H1 (cell line): ENCODE measurements around the gene FTSJ3.

Source experiments
- ATF2 ChIP-seq: IDR thresholded peaks from 2 replicates; pipeline ENCODE4 v1.6.1; 2012; ENCODE audit warnings: low read length, inconsistent platforms
- CTCF ChIP-seq, 3 experiments: IDR thresholded peaks; 1 replicate in 2 of 3; 2 replicates in 1 of 3; pipeline versions ENCODE4 v1.5.1 to v1.6.1; 2011; ENCODE audit warnings: low read length in 3 of 3, mild to moderate bottlenecking in 3 of 3, inconsistent platforms in 2 of 3, low read depth in 1 of 3, moderate library complexity in 1 of 3; ENCODE audit not compliant: insufficient read depth in 1 of 3; ENCODE audit errors: control extremely low read depth in 1 of 3
- EP300 ChIP-seq, 2 experiments: IDR thresholded peaks; 1 replicate in 1 of 2; 2 replicates in 1 of 2; pipeline ENCODE4 v1.6.1; 2011 to 2012; ENCODE audit warnings: low read depth in 2 of 2, low read length in 2 of 2, mild to moderate bottlenecking in 2 of 2, borderline replicate concordance in 1 of 2, inconsistent platforms in 1 of 2, moderate library complexity in 1 of 2
- EZH2 ChIP-seq: fragments of 200-600 bp; sonication (generic); IDR thresholded peaks from 2 replicates; pipeline ENCODE4 v1.7.1; 2012; ENCODE audit warnings: low read depth, mild to moderate bottlenecking, moderate library complexity, low read length, inconsistent platforms; ENCODE audit not compliant: severe bottlenecking
- MAX ChIP-seq: IDR thresholded peaks from 2 replicates; pipeline ENCODE4 v1.6.1; 2012; ENCODE audit warnings: inconsistent platforms
- NRF1 ChIP-seq: IDR thresholded peaks from 2 replicates; pipeline ENCODE4 v1.6.1; 2011; ENCODE audit warnings: mild to moderate bottlenecking, low read depth, low read length, improper control_type of control experiment
- POLR2A ChIP-seq, 2 experiments: IDR thresholded peaks; 1 replicate in 1 of 2; 2 replicates in 1 of 2; pipeline ENCODE4 v1.6.1; 2011; ENCODE audit warnings: low read depth in 2 of 2, low read length in 2 of 2, mild to moderate bottlenecking in 2 of 2; ENCODE audit errors: control extremely low read depth in 1 of 2
- POLR2AphosphoS5 ChIP-seq: IDR thresholded peaks from 2 replicates; pipeline ENCODE4 v1.6.1; 2011; ENCODE audit warnings: low read depth, low read length
- RFX5 ChIP-seq: IDR thresholded peaks from 2 replicates; pipeline ENCODE4 v1.6.1; 2011; ENCODE audit warnings: low read depth, low read length, improper control_type of control experiment, borderline replicate concordance
- SIRT6 ChIP-seq: IDR thresholded peaks from one replicate; pipeline ENCODE4 v1.7.1; 2012; ENCODE audit warnings: low read length, inconsistent platforms
- SP1 ChIP-seq: IDR thresholded peaks from 2 replicates; pipeline ENCODE4 v1.6.1; 2011; ENCODE audit warnings: low read depth, low read length
- SUZ12 ChIP-seq: fragments of 200-600 bp; sonication (generic); IDR thresholded peaks from 2 replicates; pipeline ENCODE4 v1.6.1; 2012; ENCODE audit warnings: mild to moderate bottlenecking, inconsistent platforms, low read length, moderate library complexity, mixed read lengths
- ZNF274 ChIP-seq: IDR thresholded peaks from 2 replicates; pipeline ENCODE4 v1.7.0; 2012; ENCODE audit warnings: low read length, borderline replicate concordance; ENCODE audit errors: extremely low read depth

DNA sequence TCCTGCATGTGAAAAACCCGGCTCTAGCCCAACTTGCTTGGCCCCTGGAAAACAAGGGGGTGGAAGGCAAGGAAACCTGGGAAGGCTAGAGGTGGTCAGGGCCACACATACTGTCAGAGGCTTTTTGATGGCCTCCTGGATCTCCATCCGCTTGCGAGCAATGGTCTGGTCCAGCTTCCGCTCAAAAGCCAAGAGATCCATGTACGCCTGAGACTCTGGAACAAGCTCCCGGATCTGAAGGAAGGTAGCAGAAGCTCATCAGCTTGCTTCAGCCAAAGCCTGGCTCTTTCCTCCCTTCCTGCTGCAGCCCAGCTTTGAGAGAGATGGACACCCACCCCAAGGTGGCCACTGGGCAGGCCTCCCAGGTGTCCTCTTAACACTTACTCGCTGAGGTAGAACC, 9.3 kb upstream of the FTSJ3 start:
- TF ChIP-seq CTCF (IDR thresholded peaks at IDR 0.05; ENCODE audit: control extremely low read depth in 1 of 3, insufficient read depth in 1 of 3, low read depth in 1 of 3, low read length in 3 of 3) (no peak), POLR2AphosphoS5 (no peak), ZNF274 (no peak), EZH2 (no peak), ATF2 (no peak), MAX (no peak), RFX5 (no peak), SIRT6 (no peak), NRF1 (no peak), SUZ12 (no peak), POLR2A (IDR thresholded peaks at IDR 0.05; ENCODE audit: control extremely low read depth in 1 of 2, low read depth in 2 of 2, low read length in 2 of 2) (no peak), SP1 (no peak), EP300 (IDR thresholded peaks at IDR 0.05; ENCODE audit: borderline replicate concordance in 1 of 2, low read depth in 2 of 2, low read length in 2 of 2) (no peak)
